Measurements from ENCODE around the gene ATRN.
"Not testable (repeated sequence)": the region's sequence is repeated elsewhere in the genome, so short reads cannot be mapped to it uniquely, and the experiment has no call there.

The ATRN gene

GRCh38 chr20:3470208-3470626 is 601 bp upstream of the ATRN start:
- DNase-seq (ENCODE audit: low read depth in 2 of 2) = no peak

- DNase-seq (ENCODE audit: low read depth in 2 of 2) = peak in 1 of 2 donors; percentile 6
These were observed 691 bp downstream of the ATRN start for GRCh38 chr20:3471397-3472021.

- DNase-seq (ENCODE audit: low read depth in 2 of 2) = no peak
These were observed 1.3 kb downstream of the ATRN start for GRCh38 chr20:3472105-3472504.

GRCh38 chr20:3473324-3473723 is 2.5 kb downstream of the ATRN start:
- no peak for DNase-seq (ENCODE audit: low read depth in 2 of 2)

GRCh38 chr20:3473944-3474343 is 3.1 kb downstream of the ATRN start:
- no peak for DNase-seq (ENCODE audit: low read depth in 2 of 2)

- not testable (repeated sequence) for DNase-seq (ENCODE audit: low read depth in 2 of 2)
These were observed 6.4 kb downstream of the ATRN start for GRCh38 chr20:3477003-3477860.

GRCh38 chr20:3477861-3478544 is 7.2 kb downstream of the ATRN start:
- DNase-seq (ENCODE audit: low read depth in 2 of 2) = no peak

GRCh38 chr20:3479025-3479424 is 8.2 kb downstream of the ATRN start:
- no peak for DNase-seq (ENCODE audit: low read depth in 2 of 2)

GRCh38 chr20:3479759-3480615 is 9.2 kb downstream of the ATRN start:
- DNase-seq (ENCODE audit: low read depth in 2 of 2) = no peak

- no peak for DNase-seq (ENCODE audit: low read depth in 2 of 2)
These were observed 12.5 kb downstream of the ATRN start for GRCh38 chr20:3483309-3483708.

- no peak for DNase-seq (ENCODE audit: low read depth in 2 of 2)
These were observed 13.0 kb downstream of the ATRN start for GRCh38 chr20:3483784-3484183.

- no peak for DNase-seq (ENCODE audit: low read depth in 2 of 2)
These were observed 15.1 kb downstream of the ATRN start for GRCh38 chr20:3485913-3486312.

GRCh38 chr20:3486850-3487249 is 16.0 kb downstream of the ATRN start:
- no peak for DNase-seq (ENCODE audit: low read depth in 2 of 2)

GRCh38 chr20:3492669-3493068 is 21.9 kb downstream of the ATRN start:
- DNase-seq (ENCODE audit: low read depth in 2 of 2) = no peak

- DNase-seq (ENCODE audit: low read depth in 2 of 2) = no peak
These were observed 23.4 kb downstream of the ATRN start for GRCh38 chr20:3494218-3494617.

- DNase-seq (ENCODE audit: low read depth in 2 of 2) = no peak
These were observed 32.1 kb downstream of the ATRN start for GRCh38 chr20:3502878-3503277.

- DNase-seq (ENCODE audit: low read depth in 2 of 2) = no peak
These were observed 34.3 kb downstream of the ATRN start for GRCh38 chr20:3505148-3505547.

GRCh38 chr20:3509064-3509463 is 38.2 kb downstream of the ATRN start:
- DNase-seq (ENCODE audit: low read depth in 2 of 2) = no peak

GRCh38 chr20:3510110-3510509 is 39.3 kb downstream of the ATRN start:
- no peak for DNase-seq (ENCODE audit: low read depth in 2 of 2)

- not testable (repeated sequence) for DNase-seq (ENCODE audit: low read depth in 2 of 2)
These were observed 41.4 kb downstream of the ATRN start for GRCh38 chr20:3512239-3512638.

- DNase-seq (ENCODE audit: low read depth in 2 of 2) = no peak
These were observed 43.3 kb downstream of the ATRN start for GRCh38 chr20:3514012-3514642.
